HL-60/S4 treated with phorbol 12-myristate 13-acetate at 8.2 ng/mL for 4 days and 3 days (cell line): ENCODE data around the gene ZNF524.

Source experiments
- in situ Hi-C: fragments of 300-500 bp; cut with MboI; formaldehyde crosslinking; loops from 2 replicates; pipeline ENCODE4 v1.15.0; 2022; ENCODE audit warnings: low sequenced_read_pairs

Gene ZNF524

DNA sequence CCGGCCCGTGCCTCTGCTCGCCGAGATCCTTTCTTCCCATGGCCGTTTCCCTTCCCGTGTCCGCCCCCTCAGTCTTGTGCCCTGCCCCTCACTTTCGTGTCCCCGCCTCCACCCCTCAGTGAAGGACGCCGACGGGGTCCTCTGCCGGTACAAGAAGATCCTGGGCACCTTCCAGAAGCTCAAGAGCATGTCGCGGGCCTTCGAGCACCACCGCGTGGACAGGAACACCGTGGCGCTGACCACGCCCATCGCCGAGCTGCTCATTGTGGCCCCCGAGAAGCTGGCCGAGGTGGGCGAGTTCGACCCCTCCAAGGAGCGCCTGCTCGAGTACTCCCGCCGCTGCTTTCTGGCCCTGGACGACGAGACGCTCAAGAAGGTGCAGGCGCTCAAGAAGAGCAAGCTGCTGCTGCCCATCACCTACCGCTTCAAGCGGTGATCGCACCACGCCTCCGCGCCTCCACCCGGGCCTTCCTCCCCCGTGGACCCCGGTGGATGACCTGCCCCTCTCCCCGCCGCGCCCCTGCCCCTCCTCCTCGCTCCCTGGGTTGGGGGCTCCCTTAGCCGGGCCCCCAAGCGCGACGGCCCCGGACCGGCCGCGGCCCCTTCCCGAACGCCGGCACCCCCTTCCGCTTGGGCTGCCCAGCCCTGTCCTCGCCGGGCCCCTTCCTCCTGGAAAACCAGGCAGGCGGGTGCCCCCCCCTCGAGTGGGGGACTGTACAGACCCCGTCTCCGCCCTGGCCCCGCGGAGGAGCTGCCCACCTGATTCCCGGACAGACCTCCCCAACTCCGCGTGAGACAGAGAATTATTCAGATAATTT, 52.4 kb downstream of the ZNF524 start:
- in situ Hi-C loops = no loop called here
